MM.1S (cell line): ENCODE data around the gene CSTF3.

Experiments
- DNase-seq: peaks from one replicate; pipeline ENCODE4 v3.0.0-alpha.2; 2015
- H2AFZ ChIP-seq: fragments of 300-600 bp; sonication (generic); 2 replicates; pipeline ENCODE4 v1.6.0; 2016; ENCODE audit warnings: antibody characterized with exemption, low read length
- H3F3A ChIP-seq: fragments of 300-600 bp; sonication (generic); 2 replicates; pipeline ENCODE4 v1.6.1; 2016; ENCODE audit warnings: mild to moderate bottlenecking, antibody characterized with exemption, low read length, moderate library complexity, mixed read lengths; ENCODE audit not compliant: insufficient read depth
- H3K27ac ChIP-seq: fragments of 300-600 bp; sonication (generic); 2 replicates; pipeline ENCODE4 v1.5.1; 2016; ENCODE audit warnings: mild to moderate bottlenecking, low read length
- H3K27me3 ChIP-seq: fragments of 300-600 bp; sonication (generic); replicated peaks from 2 replicates; pipeline ENCODE4 v1.6.0; 2016; ENCODE audit warnings: low read length; ENCODE audit not compliant: insufficient read depth
- H3K36me3 ChIP-seq: fragments of 300-600 bp; sonication (generic); replicated peaks from 2 replicates; pipeline ENCODE4 v1.6.1; 2016; ENCODE audit warnings: mild to moderate bottlenecking, low read length, mixed read lengths; ENCODE audit not compliant: insufficient read depth
- H3K4me1 ChIP-seq: fragments of 300-600 bp; sonication (generic); 2 replicates; pipeline ENCODE4 v1.6.1; 2016; ENCODE audit warnings: low read length, mixed read lengths
- H3K4me2 ChIP-seq: fragments of 300-600 bp; sonication (generic); 2 replicates; pipeline ENCODE4 v1.6.0; 2016; ENCODE audit warnings: low read depth, low read length
- H3K4me3 ChIP-seq: fragments of 300-600 bp; sonication (generic); 2 replicates; pipeline ENCODE4 v1.5.1; 2016; ENCODE audit warnings: low read length, mixed read lengths
- H3K79me2 ChIP-seq: fragments of 300-600 bp; sonication (generic); 2 replicates; pipeline ENCODE4 v1.6.1; 2016; ENCODE audit warnings: mixed run types, low read length, mixed read lengths
- H3K9ac ChIP-seq: fragments of 300-600 bp; sonication (generic); 2 replicates; pipeline ENCODE4 v1.6.1; 2016; ENCODE audit warnings: low read length, mixed read lengths
- H3K9me2 ChIP-seq: fragments of 300-600 bp; sonication (generic); replicated peaks from 2 replicates; pipeline ENCODE4 v1.6.1; 2016; ENCODE audit warnings: mild to moderate bottlenecking, low read length, mixed read lengths; ENCODE audit not compliant: insufficient read depth
- H3K9me3 ChIP-seq: fragments of 300-600 bp; sonication (generic); replicated peaks from 2 replicates; pipeline ENCODE4 v1.6.1; 2016; ENCODE audit warnings: mild to moderate bottlenecking, low read length, mixed read lengths; ENCODE audit not compliant: insufficient read depth
- H4K20me1 ChIP-seq: fragments of 300-600 bp; sonication (generic); 2 replicates; pipeline ENCODE4 v1.6.1; 2016; ENCODE audit warnings: mild to moderate bottlenecking, low read length, moderate library complexity, mixed read lengths; ENCODE audit not compliant: insufficient read depth
- EZH2 ChIP-seq: fragments of 300-600 bp; sonication (generic); optimal IDR thresholded peaks from 2 replicates; pipeline ENCODE3; 2017; ENCODE audit warnings: low read depth, mild to moderate bottlenecking, antibody characterized with exemption, low read length, mixed read lengths
- EZH2phosphoT487 ChIP-seq: fragments of 300-600 bp; sonication (generic); IDR thresholded peaks from 2 replicates; pipeline ENCODE4 v1.6.1; 2018; ENCODE audit warnings: antibody characterized with exemption, low read length
- TF ChIP-seq, protein P1 (sequence below): fragments of 300-600 bp; sonication (generic); IDR thresholded peaks from 2 replicates; pipeline ENCODE4 v1.5.1; 2016; ENCODE audit warnings: antibody characterized with exemption, low read length, mixed read lengths

The CSTF3 gene

DNA sequence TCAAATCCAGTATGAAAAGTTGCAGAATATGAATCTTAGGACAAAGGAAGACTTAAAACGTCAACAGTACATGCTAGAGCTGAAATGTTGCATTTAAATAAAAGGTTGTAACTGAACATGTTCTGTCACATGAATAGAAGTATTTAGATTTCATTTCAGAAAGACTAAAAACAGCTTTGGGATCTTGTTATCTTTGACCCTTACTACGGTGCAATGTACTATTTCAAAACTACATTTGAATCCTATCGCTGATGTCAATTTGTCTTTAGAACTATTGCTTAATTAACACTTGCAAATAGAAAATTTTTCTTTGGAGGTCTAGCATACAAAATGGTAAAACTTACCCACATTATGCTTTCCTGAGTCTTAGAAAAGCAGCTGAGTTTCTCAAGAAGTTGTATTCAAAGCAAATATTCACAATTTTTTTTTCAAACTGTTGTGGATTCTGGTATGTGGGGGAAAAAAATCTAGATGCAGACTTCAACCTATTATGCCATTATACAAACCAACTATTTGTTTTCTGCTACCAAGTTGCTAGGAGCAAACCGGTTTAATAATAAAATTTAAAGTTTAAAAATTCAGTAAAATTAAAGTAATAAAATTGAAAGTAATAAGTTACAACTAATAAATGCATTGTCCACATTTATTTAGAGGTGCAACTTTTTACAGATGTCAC lies 25.4 kb downstream of the CSTF3 start:
- Histone ChIP-seq H3K36me3 (peaks cover 8% of the 10 kb centered on the region; the same call in 1 of the 2 replicates), H3K4me2 (no peak overlapping the region), H3K9me3 (no peaks in the 10 kb centered on the region), H3K9ac (no peak overlapping the region), H3K27me3 (no peaks in the 10 kb centered on the region), H3F3A (no peaks in the 10 kb centered on the region), H3K79me2 (no peaks in the 10 kb centered on the region), H3K4me1 (no peaks in the 10 kb centered on the region), H4K20me1 (no peaks in the 10 kb centered on the region), H3K27ac (no peak overlapping the region), H2AFZ (no peak overlapping the region), H3K4me3 (no peak overlapping the region), H3K9me2 (no peaks in the 10 kb centered on the region)
- no peak for DNase-seq
- TF ChIP-seq, protein P1, sequence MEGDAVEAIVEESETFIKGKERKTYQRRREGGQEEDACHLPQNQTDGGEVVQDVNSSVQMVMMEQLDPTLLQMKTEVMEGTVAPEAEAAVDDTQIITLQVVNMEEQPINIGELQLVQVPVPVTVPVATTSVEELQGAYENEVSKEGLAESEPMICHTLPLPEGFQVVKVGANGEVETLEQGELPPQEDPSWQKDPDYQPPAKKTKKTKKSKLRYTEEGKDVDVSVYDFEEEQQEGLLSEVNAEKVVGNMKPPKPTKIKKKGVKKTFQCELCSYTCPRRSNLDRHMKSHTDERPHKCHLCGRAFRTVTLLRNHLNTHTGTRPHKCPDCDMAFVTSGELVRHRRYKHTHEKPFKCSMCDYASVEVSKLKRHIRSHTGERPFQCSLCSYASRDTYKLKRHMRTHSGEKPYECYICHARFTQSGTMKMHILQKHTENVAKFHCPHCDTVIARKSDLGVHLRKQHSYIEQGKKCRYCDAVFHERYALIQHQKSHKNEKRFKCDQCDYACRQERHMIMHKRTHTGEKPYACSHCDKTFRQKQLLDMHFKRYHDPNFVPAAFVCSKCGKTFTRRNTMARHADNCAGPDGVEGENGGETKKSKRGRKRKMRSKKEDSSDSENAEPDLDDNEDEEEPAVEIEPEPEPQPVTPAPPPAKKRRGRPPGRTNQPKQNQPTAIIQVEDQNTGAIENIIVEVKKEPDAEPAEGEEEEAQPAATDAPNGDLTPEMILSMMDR = no peak
- no peak for TF ChIP-seq EZH2
- no peak for TF ChIP-seq EZH2phosphoT487

DNA sequence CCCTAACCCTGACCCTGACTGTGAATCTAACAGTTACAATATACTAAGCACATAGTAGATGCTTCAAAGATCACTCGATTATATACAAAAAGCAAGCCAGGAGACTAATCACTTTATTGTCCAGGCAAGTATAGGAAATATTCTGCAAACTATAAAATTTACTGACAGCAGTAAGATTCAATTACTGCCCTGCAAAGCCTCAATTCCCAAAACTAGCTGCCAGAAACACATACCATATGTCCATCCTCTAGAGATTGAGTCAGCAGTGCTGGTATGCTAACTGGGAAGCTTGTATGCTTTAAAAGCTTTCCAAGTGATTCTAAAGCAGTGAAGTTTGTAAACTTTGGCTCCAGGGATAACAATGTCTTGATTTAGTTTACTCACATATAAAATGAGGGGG lies 26.1 kb downstream of the CSTF3 start:
- H3K79me2 ChIP-seq = no peaks in the 10 kb centered on the region
- H3K4me1 ChIP-seq = no peaks in the 10 kb centered on the region
- H3K9me2 ChIP-seq = no peaks in the 10 kb centered on the region
- H2AFZ ChIP-seq = no peak overlapping the region
- no peak for DNase-seq
- no peaks in the 10 kb centered on the region for H3K9me3 ChIP-seq
- H3K27ac ChIP-seq = no peak overlapping the region
- H4K20me1 ChIP-seq = no peaks in the 10 kb centered on the region
- no peaks in the 10 kb centered on the region for H3K27me3 ChIP-seq
- no peaks in the 10 kb centered on the region for H3F3A ChIP-seq
- H3K4me3 ChIP-seq = no peak overlapping the region
- H3K9ac ChIP-seq = no peak overlapping the region
- H3K36me3 ChIP-seq = peaks cover 4% of the 10 kb centered on the region; the same call in 1 of the 2 replicates
- TF ChIP-seq EZH2phosphoT487 (no peak), EZH2 (no peak)
- TF ChIP-seq, protein P1 = no peak
- no peak overlapping the region for H3K4me2 ChIP-seq

GRCh38 chr11:33134276-33134675 lies 27.0 kb downstream of the CSTF3 start:
- no peak for DNase-seq
- H3K9me3 ChIP-seq = no peaks in the 10 kb centered on the region
- H3K4me3 ChIP-seq = no peak overlapping the region
- no peak overlapping the region for H3K9ac ChIP-seq
- no peaks in the 10 kb centered on the region for H3K4me1 ChIP-seq
- TF ChIP-seq EZH2phosphoT487 = no peak
- TF ChIP-seq EZH2 = no peak
- no peaks in the 10 kb centered on the region for H3K9me2 ChIP-seq
- no peaks in the 10 kb centered on the region for H3K79me2 ChIP-seq
- no peak overlapping the region for H2AFZ ChIP-seq
- no peaks in the 10 kb centered on the region for H3K27me3 ChIP-seq
- no peaks in the 10 kb centered on the region for H3K36me3 ChIP-seq
- H3K27ac ChIP-seq = no peak overlapping the region
- no peaks in the 10 kb centered on the region for H4K20me1 ChIP-seq
- no peak overlapping the region for H3K4me2 ChIP-seq
- no peaks in the 10 kb centered on the region for H3F3A ChIP-seq

DNA sequence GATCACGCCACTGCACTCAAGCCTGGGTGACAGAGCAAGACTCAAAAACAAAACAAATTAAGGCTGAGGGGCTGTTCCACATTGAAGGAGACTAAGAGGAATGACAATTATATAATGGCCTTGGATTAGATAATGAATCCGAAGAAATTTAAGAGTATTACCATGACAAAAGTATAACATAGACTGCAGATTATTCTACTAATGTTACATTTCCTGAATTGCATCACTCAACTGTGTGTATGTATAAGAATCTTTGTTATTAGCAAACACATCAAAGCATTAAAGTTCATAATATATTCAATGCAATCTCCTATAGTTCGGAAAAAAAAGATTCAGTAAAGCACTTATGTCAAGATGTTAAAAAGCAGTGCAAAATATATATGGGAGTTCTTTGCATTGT lies 27.5 kb downstream of the CSTF3 start:
- TF ChIP-seq, protein P1 = no peak
- TF ChIP-seq EZH2 (no peak), EZH2phosphoT487 (no peak)
- no peaks in the 10 kb centered on the region for H4K20me1 ChIP-seq
- no peak overlapping the region for H3K27ac ChIP-seq
- H3K27me3 ChIP-seq = no peaks in the 10 kb centered on the region
- H3K79me2 ChIP-seq = no peaks in the 10 kb centered on the region
- no peak overlapping the region for H2AFZ ChIP-seq
- no peaks in the 10 kb centered on the region for H3K36me3 ChIP-seq
- no peaks in the 10 kb centered on the region for H3K9me2 ChIP-seq
- no peak overlapping the region for H3K4me2 ChIP-seq
- no peaks in the 10 kb centered on the region for H3F3A ChIP-seq
- H3K4me3 ChIP-seq = no peak overlapping the region
- DNase-seq = no peak
- H3K4me1 ChIP-seq = no peaks in the 10 kb centered on the region
- H3K9me3 ChIP-seq = no peaks in the 10 kb centered on the region
- H3K9ac ChIP-seq = no peak overlapping the region
